NK-92 (cell line): ENCODE measurements around the gene NAV2.
"Not testable (repeated sequence)": the region's sequence is repeated elsewhere in the genome, so short reads cannot be mapped to it uniquely, and the experiment has no call there.

ENCODE experiments used
- DNase-seq: peaks from one replicate; lab custom pipeline; 2025; ENCODE audit not compliant: unreplicated experiment; lab: John Stamatoyannopoulos, UW

The NAV2 gene

GRCh38 chr11:19939415-19939929 lies 226.8 kb downstream of the NAV2 start:
- no peak for DNase-seq

GRCh38 chr11:19940831-19941230 lies 228.2 kb downstream of the NAV2 start:
- no peak for DNase-seq

DNA sequence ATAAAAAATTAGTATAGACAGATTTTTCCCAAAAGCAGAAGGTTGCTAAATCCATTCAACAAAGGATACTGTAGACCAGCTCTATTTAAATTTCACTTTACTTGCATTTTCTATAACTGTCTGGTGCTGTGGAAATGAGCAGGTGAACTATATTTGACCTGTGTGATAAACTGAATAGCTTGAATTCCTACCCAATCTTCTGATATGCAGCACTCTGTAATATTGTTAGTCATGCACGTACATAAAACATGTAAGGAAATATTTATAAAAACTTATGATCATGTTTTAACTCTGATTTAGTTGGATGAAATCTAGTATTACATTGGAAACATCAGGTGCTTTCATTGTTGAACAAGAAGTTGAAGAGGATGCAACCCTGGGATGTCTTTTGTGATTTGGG lies 234.0 kb downstream of the NAV2 start:
- DNase-seq: no peak

GRCh38 chr11:19947537-19948114 lies 235.0 kb downstream of the NAV2 start:
- no peak for DNase-seq

GRCh38 chr11:19949606-19950005 lies 237.0 kb downstream of the NAV2 start:
- DNase-seq: no peak

GRCh38 chr11:19951558-19952115 lies 239.0 kb downstream of the NAV2 start:
- DNase-seq: no peak

- DNase-seq: no peak
Observed at GRCh38 chr11:19952116-19952605, 239.5 kb downstream of the NAV2 start.

GRCh38 chr11:19952911-19953310 lies 240.3 kb downstream of the NAV2 start:
- DNase-seq: no peak

DNA sequence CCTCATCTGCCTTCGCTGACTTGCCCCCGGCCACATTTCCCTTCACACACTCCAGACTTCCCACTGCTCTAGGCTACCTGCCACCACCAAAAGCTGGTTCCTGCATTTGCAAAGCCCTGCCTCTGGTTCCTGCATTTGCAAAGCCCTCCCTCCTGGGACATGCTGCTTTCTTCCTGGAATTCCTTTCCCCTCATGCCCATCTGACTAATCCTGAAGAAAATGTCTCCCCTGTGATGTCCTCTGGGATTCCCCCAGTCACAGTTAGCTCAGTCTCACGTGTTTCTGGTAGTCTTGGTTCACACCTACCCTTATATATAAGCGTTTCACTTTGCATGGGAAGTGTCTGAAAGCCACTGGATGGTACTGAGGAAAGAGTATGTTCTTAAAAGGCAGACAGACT lies 240.7 kb downstream of the NAV2 start:
- no peak for DNase-seq

- no peak for DNase-seq
Observed at GRCh38 chr11:19953909-19954308, 241.3 kb downstream of the NAV2 start.

- no peak for DNase-seq
Observed at GRCh38 chr11:19954899-19955298, 242.3 kb downstream of the NAV2 start.

GRCh38 chr11:19955660-19956059 lies 243.0 kb downstream of the NAV2 start:
- no peak for DNase-seq

- DNase-seq: no peak
Observed at GRCh38 chr11:19956228-19956627, 243.6 kb downstream of the NAV2 start.

- DNase-seq: no peak
Observed at GRCh38 chr11:19957294-19957943, 244.8 kb downstream of the NAV2 start.

- no peak for DNase-seq
Observed at GRCh38 chr11:19958204-19958603, 245.6 kb downstream of the NAV2 start.

GRCh38 chr11:19959210-19959609 lies 246.6 kb downstream of the NAV2 start:
- no peak for DNase-seq

DNA sequence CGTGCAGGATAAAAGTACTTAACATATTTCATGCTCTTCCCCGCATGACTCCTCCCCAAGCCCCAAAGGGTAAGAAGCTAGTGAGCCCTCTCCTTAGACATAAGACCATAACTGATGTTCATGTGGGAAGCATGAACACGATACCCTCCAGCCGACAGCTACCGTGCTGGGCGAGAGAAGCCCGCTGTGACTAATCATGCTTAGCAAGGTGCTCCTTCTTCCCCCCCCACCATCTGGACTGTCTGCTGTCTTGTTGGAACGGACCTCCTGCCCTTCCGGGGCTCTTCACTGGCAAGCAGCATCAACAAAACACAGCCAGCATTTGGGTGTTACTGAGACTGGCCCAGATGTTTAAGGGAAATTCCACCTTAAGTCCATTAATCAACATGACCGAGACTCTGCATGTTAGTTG lies 247.0 kb downstream of the NAV2 start:
- DNase-seq: no peak

- DNase-seq: not testable (repeated sequence)
Observed at GRCh38 chr11:19960410-19960809, 247.8 kb downstream of the NAV2 start.

DNA sequence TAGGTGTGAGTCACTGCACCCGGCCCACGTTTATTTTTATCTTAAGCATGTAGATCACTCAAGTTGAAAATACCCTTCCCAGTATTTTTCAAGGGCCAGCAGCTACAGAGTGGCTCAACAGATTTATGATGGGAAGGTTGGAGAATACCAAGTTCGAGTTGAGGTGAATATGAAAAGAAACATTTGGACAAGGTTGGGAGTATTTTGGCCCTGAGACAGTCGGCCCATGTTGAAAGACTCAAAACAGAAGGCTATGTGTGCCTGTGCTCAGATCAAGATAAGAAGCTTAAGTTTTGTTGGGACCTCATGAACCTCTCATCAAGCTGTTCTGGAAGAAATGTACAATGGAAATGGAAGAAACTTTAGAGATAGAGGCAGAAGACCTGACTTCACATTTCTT lies 248.6 kb downstream of the NAV2 start:
- DNase-seq: no peak

DNA sequence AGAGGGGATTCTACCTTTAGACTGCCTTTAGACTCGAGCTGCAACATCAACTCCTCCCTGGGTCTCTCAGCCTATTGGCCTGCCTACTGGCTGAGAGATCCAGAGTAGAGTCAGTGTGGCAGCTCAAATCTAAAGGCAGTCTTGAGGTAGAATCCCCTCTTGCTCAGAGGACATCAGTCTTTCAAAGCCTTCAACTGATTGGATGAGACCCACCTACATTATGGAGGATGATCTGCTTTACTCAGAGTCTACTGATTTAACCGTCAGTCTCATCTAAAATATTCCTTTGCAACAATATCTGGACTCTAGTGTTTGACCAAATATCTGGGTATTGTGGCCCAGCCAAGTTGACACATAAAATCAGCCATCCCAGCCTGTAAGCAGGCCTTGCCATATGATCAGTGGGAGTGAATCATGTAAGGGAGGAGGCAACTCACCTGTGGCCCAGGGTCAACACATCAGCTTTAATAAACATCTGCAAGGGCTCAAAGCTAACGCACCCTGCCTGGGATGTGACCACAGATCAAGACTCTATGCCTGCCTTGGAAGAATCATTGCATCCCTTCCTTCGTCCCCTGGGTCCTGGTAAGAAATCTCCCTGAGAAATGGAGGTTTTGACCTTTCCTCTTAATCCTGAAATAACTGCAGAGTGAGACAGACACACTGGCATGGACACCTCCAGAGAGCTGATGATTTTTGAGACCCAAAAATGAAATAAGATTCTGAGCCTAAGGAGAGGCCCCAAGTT lies 249.6 kb downstream of the NAV2 start:
- no peak for DNase-seq

DNA sequence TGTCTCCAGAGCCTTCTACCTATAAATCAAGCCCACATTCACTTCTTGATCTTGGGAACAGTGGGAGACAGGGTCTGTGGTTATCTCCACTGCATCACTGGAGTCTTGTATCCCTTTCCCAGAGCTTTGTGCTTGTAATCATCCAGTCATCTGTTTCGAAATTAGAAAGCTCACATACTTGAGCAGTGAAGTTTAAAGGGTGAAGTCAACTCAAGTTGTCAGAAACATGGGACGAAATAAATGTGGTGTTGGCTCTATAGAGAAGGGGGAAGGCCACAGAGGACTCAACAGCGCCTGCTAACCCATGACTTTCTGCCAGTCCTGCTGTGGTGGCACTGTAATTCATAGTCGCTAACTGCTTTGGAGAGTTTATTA lies 250.2 kb downstream of the NAV2 start:
- DNase-seq: no peak
